Measurements from ENCODE around the gene NCKAP5. TPM values are rescaled to one million over a fixed set of nuclear protein-coding genes. Genes with fewer than 3 reads are reported as not detected.

Gene NCKAP5
- total and polyA plus RNA-seq, 2 of the 8 experiments (the other 6 are each of a cell fraction or from before 2014, with no cell fraction given) = 0.27 to 0.86 TPM

- no peak overlapping the region for H3K23ac ChIP-seq (ENCODE audit: insufficient read length)
- H2BK15ac ChIP-seq (ENCODE audit: low read length) = no peak overlapping the region
- ChIA-PET POLR2A (ENCODE audit: partially characterized antibody) (no interaction called here), CTCF (ENCODE audit: partially characterized antibody) (interaction anchor here (1.3 kb wide), 1 partner anchor 10 kb away, joined by 3 read pairs; no protein-coding TSS in a partner anchor)
- no peak overlapping the region for H3K14ac ChIP-seq (ENCODE audit: insufficient read length)
- DNase-seq (ENCODE audit: low read depth in 1 of 2, low spot score in 2 of 2) (no peak), FAIRE-seq (no peak)
- H2BK120ac ChIP-seq (replicated peaks; ENCODE audit: low read depth, low read length) = no peak overlapping the region
- H3K4me1 ChIP-seq (replicated peaks in 1 of 4; ENCODE audit: control insufficient read depth in 3 of 4, insufficient read depth in 4 of 4, low read length in 3 of 4) = no peaks in the 10 kb centered on the region
- H4K20me1 ChIP-seq (replicated peaks in 1 of 2; ENCODE audit: control insufficient read depth in 1 of 2, insufficient read depth in 2 of 2, low read length in 2 of 2) = no peaks in the 10 kb centered on the region
- no peaks in the 10 kb centered on the region for H3K36me3 ChIP-seq (ENCODE audit: control insufficient read depth in 2 of 4, insufficient read depth in 4 of 4, low read length in 3 of 4)
- H3K4me2 ChIP-seq (ENCODE audit: insufficient read depth in 1 of 2, low read depth in 2 of 2, low read length in 2 of 2) = no peak overlapping the region
- H3K23me2 ChIP-seq (ENCODE audit: low read depth, low read length) = no peaks in the 10 kb centered on the region
- no peak overlapping the region for H3K9ac ChIP-seq (replicated peaks in 1 of 4; ENCODE audit: extremely low read depth in 1 of 4, low read depth in 3 of 4, low read length in 3 of 4)
- H3K79me2 ChIP-seq (ENCODE audit: control insufficient read depth in 1 of 2, insufficient read depth in 2 of 2, low read length in 2 of 2) = no peaks in the 10 kb centered on the region
- 79% methylated on average over 3 of the region's 3 CpGs; no CpG with 5 or more reads in 1 of the 2 experiments for WGBS, 2 experiments (ENCODE audit: extremely low coverage in 1 of 2, insufficient coverage in 1 of 2, insufficient read length in 1 of 2, insufficient replicate concordance in 2 of 2, low coverage in 1 of 2, low lambda C conversion rate in 2 of 2, missing lambda C conversion rate in 1 of 2)
- no peak overlapping the region for H2AFZ ChIP-seq (ENCODE audit: low read length)
- no peaks in the 10 kb centered on the region for H3K27me3 ChIP-seq (replicated peaks in 1 of 4; ENCODE audit: control insufficient read depth in 3 of 4, extremely low read depth in 1 of 4, insufficient read depth in 3 of 4, low read length in 3 of 4)
- H3K4ac ChIP-seq (replicated peaks; ENCODE audit: insufficient read length, low read depth, low read length) = no peak overlapping the region
- H3K18ac ChIP-seq (ENCODE audit: extremely low read depth, low read length) = no peak overlapping the region
- H3K9me3 ChIP-seq (ENCODE audit: insufficient read depth in 2 of 2, low read depth in 1 of 2, low read length in 1 of 2) = no peaks in the 10 kb centered on the region
- H3K79me1 ChIP-seq (ENCODE audit: low read depth, low read length) = no peaks in the 10 kb centered on the region
- H2BK5ac ChIP-seq (ENCODE audit: low read depth, low read length) = no peak overlapping the region
- no peak overlapping the region for H3K4me3 ChIP-seq (ENCODE audit: extremely low read depth in 1 of 4, insufficient read depth in 2 of 4, low read depth in 3 of 4, low read length in 4 of 4)
- no peak overlapping the region for H2AK5ac ChIP-seq (ENCODE audit: low read depth, low read length)
- H4K5ac ChIP-seq (ENCODE audit: insufficient read length, low read depth, low read length) = no peak overlapping the region
- H3K27ac ChIP-seq (ENCODE audit: low read depth, low read length) = no peak overlapping the region
- no peak overlapping the region for H2BK20ac ChIP-seq (ENCODE audit: low read length)
- H4K91ac ChIP-seq (replicated peaks; ENCODE audit: insufficient read length, low read length) = no peak overlapping the region
- H4K8ac ChIP-seq (ENCODE audit: extremely low read depth, insufficient read depth, low read length) = no peak overlapping the region
- H3K56ac ChIP-seq (replicated peaks; ENCODE audit: insufficient read length, low read depth, low read length) = no peak overlapping the region
- no peak overlapping the region for H2BK12ac ChIP-seq (ENCODE audit: low read depth, low read length)
- TF ChIP-seq ATF3 (IDR thresholded peaks at IDR 0.05; ENCODE audit: insufficient read depth, low read depth, low read length) (no peak), FOSL1 (IDR thresholded peaks at IDR 0.05; ENCODE audit: insufficient read depth, low read depth, low read length) (no peak), SIN3A (conservative IDR thresholded peaks at IDR 0.05 in 1 of 2, IDR thresholded peaks at IDR 0.05 in 1 of 2; ENCODE audit: low read depth in 1 of 2, low read length in 2 of 2) (no peak), YY1 (IDR thresholded peaks at IDR 0.05; ENCODE audit: low read depth, low read length) (no peak), JUN (IDR thresholded peaks at IDR 0.05; ENCODE audit: low read depth, low read length) (no peak), SP2 (IDR thresholded peaks at IDR 0.05; ENCODE audit: low read length) (no peak), BCL11A (IDR thresholded peaks at IDR 0.05; ENCODE audit: low read depth in 2 of 2, low read length in 2 of 2) (no peak), BRCA1 (IDR thresholded peaks at IDR 0.05; ENCODE audit: low read depth, low read length) (no peak), CHD1 (IDR thresholded peaks at IDR 0.05; ENCODE audit: low read depth, low read length) (no peak), CBX8 (IDR thresholded peaks at IDR 0.05; ENCODE audit: borderline replicate concordance, low read depth, low read length) (no peak), TAF1 (IDR thresholded peaks at IDR 0.05; ENCODE audit: low read depth, low read length) (no peak), CTCF (IDR thresholded peaks at IDR 0.05; ENCODE audit: control extremely low read depth in 1 of 3, insufficient read depth in 1 of 3, low read depth in 1 of 3, low read length in 3 of 3) (no peak)
These were observed 108.7 kb downstream of the NCKAP5 start for GRCh38 chr2:133459590-133459989.
